GM12878 (cell line): ENCODE measurements around the gene C1orf52. TPM values are rescaled to one million over a fixed set of nuclear protein-coding genes. Genes with fewer than 3 reads are reported as not detected.

ENCODE experiments used
- ATAC-seq: fragments of 200-7000 bp; cut with Tn5 transposase; 3 replicates; pipeline ENCODE4 v1.9.1; 2020; ENCODE audit warnings: mild to moderate bottlenecking, moderate library complexity
- BruUV-seq: library from RNA; stranded (reverse); fragments of 400-500 nt; replicated peaks from 2 replicates; lab custom pipeline; 2021; lab: Mats Ljungman, UMichigan
- CTCF ChIA-PET: fragments of 300-600 bp; sonication (Branson Sonifier 250); formaldehyde crosslinking; extraction: SDS; loops from one replicate; lab custom pipeline; 2021; ENCODE audit warnings: inconsistent platforms; lab: Yijun Ruan, JAX
- POLR2A ChIA-PET: fragments of 350-600 bp; formaldehyde crosslinking; extraction: SDS; loops from one replicate; lab custom pipeline; 2021; ENCODE audit warnings: inconsistent platforms; lab: Charles Lee
- RAD21 ChIA-PET: fragments of 300-600 bp; sonication (Branson Sonifier 250); formaldehyde crosslinking; loops from one replicate; lab custom pipeline; 2023; ENCODE audit warnings: antibody characterized with exemption; ENCODE audit not compliant: unreplicated experiment; lab: Charles Lee
- SMC1A ChIA-PET: fragments of 300-600 bp; sonication (Branson Sonifier 250); formaldehyde crosslinking; loops from one replicate; lab custom pipeline; 2023; ENCODE audit not compliant: unreplicated experiment, uncharacterized antibody; lab: Charles Lee
- DNase-seq: peaks from one replicate; pipeline ENCODE4 v3.0.0-alpha.2; 2011; ENCODE audit warnings: low read depth, low spot score
- FAIRE-seq: peaks from 3 replicates; lab custom pipeline; 2011; peaks lifted over from hg19 to GRCh38; lab: Jason Lieb, UNC
- H2AFZ ChIP-seq: 2 replicates; pipeline ENCODE4 v1.6.0; 2011; ENCODE audit warnings: low read depth, low read length, control low read depth; ENCODE audit not compliant: control insufficient read depth
- H3K27ac ChIP-seq: 2 replicates; pipeline ENCODE4 v1.5.1; 2011; ENCODE audit warnings: control low read depth; ENCODE audit not compliant: control insufficient read depth, insufficient read depth
- H3K27me3 ChIP-seq, 2 experiments: replicated peaks in 1 of 2; 2 replicates each; pipeline versions ENCODE4 v1.6.0 to v1.6.1; 2011; ENCODE audit warnings: low read length in 1 of 2; ENCODE audit not compliant: control insufficient read depth in 2 of 2, insufficient read depth in 2 of 2
- H3K36me3 ChIP-seq, 2 experiments: 2 replicates each; pipeline ENCODE4 v1.5.1; 2011; ENCODE audit warnings: low read length in 1 of 2; ENCODE audit not compliant: control insufficient read depth in 2 of 2, insufficient read depth in 2 of 2
- H3K4me1 ChIP-seq: 2 replicates; pipeline ENCODE4 v1.6.1; 2011; ENCODE audit warnings: mild to moderate bottlenecking, low read length, moderate library complexity, mixed read lengths; ENCODE audit not compliant: control insufficient read depth, insufficient read depth
- H3K4me2 ChIP-seq: 2 replicates; pipeline ENCODE4 v1.6.0; 2011; ENCODE audit warnings: control low read depth; ENCODE audit not compliant: control insufficient read depth, insufficient read depth
- H3K4me3 ChIP-seq: fragments of 200-600 bp; sonication (generic); 2 replicates; pipeline ENCODE4 v1.5.1; 2016
- H3K79me2 ChIP-seq: 2 replicates; pipeline ENCODE4 v1.6.0; 2011; ENCODE audit warnings: low read length; ENCODE audit not compliant: control insufficient read depth, insufficient read depth
- H3K9ac ChIP-seq: 2 replicates; pipeline ENCODE4 v1.8.0; 2011; ENCODE audit warnings: low read length, control low read depth, mixed read lengths; ENCODE audit not compliant: control insufficient read depth, insufficient read depth
- H3K9me3 ChIP-seq: replicated peaks from 3 replicates; pipeline ENCODE4 v1.5.1; 2011; ENCODE audit warnings: mild to moderate bottlenecking, low read length; ENCODE audit not compliant: control insufficient read depth, insufficient read depth
- H4K20me1 ChIP-seq: 2 replicates; pipeline ENCODE4 v1.6.0; 2011; ENCODE audit not compliant: control insufficient read depth, insufficient read depth
- ASH2L ChIP-seq: fragments of 300-600, 200-600 bp; sonication (generic); IDR thresholded peaks from 2 replicates; pipeline ENCODE4 v1.6.1; 2017; ENCODE audit warnings: low read depth, mild to moderate bottlenecking, borderline replicate concordance
- ATF3 ChIP-seq: IDR thresholded peaks from 2 replicates; pipeline ENCODE4 v1.6.1; 2011; ENCODE audit warnings: low read depth, mild to moderate bottlenecking, low read length, moderate library complexity, borderline replicate concordance; ENCODE audit errors: extremely low read depth
- BACH1 ChIP-seq: fragments of 450-650 bp; IDR thresholded peaks from 2 replicates; pipeline ENCODE4 v1.6.1; 2017; ENCODE audit warnings: mild to moderate bottlenecking, borderline replicate concordance
- HDGF ChIP-seq: fragments of 450-650 bp; IDR thresholded peaks from 2 replicates; pipeline ENCODE4 v1.6.1; 2016; ENCODE audit warnings: antibody characterized with exemption
- IRF5 ChIP-seq: fragments of 450-650 bp; IDR thresholded peaks from 2 replicates; pipeline ENCODE4 v1.6.1; 2017; ENCODE audit warnings: borderline replicate concordance
- KAT2A ChIP-seq: conservative IDR thresholded peaks from 2 replicates; pipeline ENCODE4 v1.6.1; 2011; ENCODE audit warnings: low read depth, low read length; ENCODE audit not compliant: control insufficient read depth
- POLR2A ChIP-seq: IDR thresholded peaks from 2 replicates; pipeline ENCODE4 v1.6.1; 2011; ENCODE audit warnings: low read depth, mild to moderate bottlenecking, low read length
- POLR2AphosphoS2 ChIP-seq: IDR thresholded peaks from 2 replicates; pipeline ENCODE4 v1.6.1; 2011; ENCODE audit warnings: low read depth, mild to moderate bottlenecking, low read length, improper control_type of control experiment, moderate library complexity
- POLR2AphosphoS5 ChIP-seq: IDR thresholded peaks from 2 replicates; pipeline ENCODE4 v1.6.1; 2011; ENCODE audit warnings: mild to moderate bottlenecking, low read length, inconsistent platforms
- POU2F2 ChIP-seq: IDR thresholded peaks from 3 replicates; pipeline ENCODE4 v1.6.1; 2011; ENCODE audit warnings: low read depth, mild to moderate bottlenecking, low read length, borderline replicate concordance
- SIX5 ChIP-seq: IDR thresholded peaks from 2 replicates; pipeline ENCODE4 v1.6.1; 2011; ENCODE audit warnings: mild to moderate bottlenecking, low read depth, low read length, moderate library complexity; ENCODE audit not compliant: severe bottlenecking
- YBX1 ChIP-seq: fragments of 450-650 bp; IDR thresholded peaks from 2 replicates; pipeline ENCODE4 v1.6.1; 2016; ENCODE audit warnings: antibody characterized with exemption
- ZBED1 ChIP-seq: IDR thresholded peaks from 2 replicates; pipeline ENCODE4 v1.6.1; 2016; ENCODE audit warnings: borderline replicate concordance
- ZBTB33 ChIP-seq: fragments of 450-650 bp; IDR thresholded peaks from 2 replicates; pipeline ENCODE4 v1.6.1; 2017; ENCODE audit warnings: mild to moderate bottlenecking
- WGBS: methylation state at CpG from one replicate; pipeline ENCODE4 v1.1.6; 2016; ENCODE audit warnings: low lambda C conversion rate; ENCODE audit not compliant: insufficient replicate concordance, insufficient coverage; ENCODE audit errors: missing lambda C conversion rate; 5-methylcytosine and 5-hydroxymethylcytosine counted together
- in situ Hi-C: fragments of 300-500 bp; cut with MboI; formaldehyde crosslinking; loops from 9 replicates; pipeline ENCODE4 v1.14.3; 2018; ENCODE audit warnings: mixed read lengths
- intact Hi-C: fragments of 100-400 bp; cut with micrococcal nuclease; formaldehyde crosslinking; loops from one replicate; pipeline ENCODE4 v1.14.2; 2022; ENCODE audit not compliant: unreplicated experiment
- polyA plus RNA-seq, 11 experiments: library from polyadenylated mRNA; depleted of rRNA in 4 of 11; unstranded in 6 of 11; stranded (reverse) in 5 of 11; fragments of >200 nt; fragmentation: Nextera tagmentation in 4 of 11; fragmentation: Illumina TruSeq in 1 of 11; extraction: Ambion mirVana in 4 of 11; extraction: Trizol in 1 of 11; gene quantifications; 1 replicate in 1 of 11; 2 replicates in 10 of 11; pipeline versions ENCODE4 v1.2.1 to v1.2.3, GENCODE V29; 2011 to 2016; ENCODE audit warnings: inconsistent platforms in 2 of 11, missing spikeins in 2 of 11, low read depth in 1 of 11
- total RNA-seq, 4 experiments: library from RNA; depleted of rRNA in 3 of 4; stranded (reverse); fragments of >200 nt in 3 of 4; fragmentation: Illumina TruSeq in 1 of 4; extraction: Trizol in 1 of 4; gene quantifications; 2 replicates each; pipeline versions ENCODE4 v1.2.1 to v1.2.3, GENCODE V29; 2013 to 2021

The C1orf52 gene
- total and polyA plus RNA-seq, 10 of the 15 experiments (the other 5 are each of a cell fraction or from before 2014, with no cell fraction given) = 9.4 to 39.5 (median 17.6) TPM

- ChIA-PET CTCF (interaction anchor here (1.3 kb wide), 1 partner anchor 26 kb away, joined by 3 read pairs; no protein-coding TSS in a partner anchor), SMC1A (interaction anchor here (1.2 to 1.7 kb wide), 2 partner anchors 10 to 31 kb away, joined by 3 to 5 read pairs; no protein-coding TSS in a partner anchor), POLR2A (no interaction called here), RAD21 (no interaction called here)
- no peaks in the 10 kb centered on the region for H3K27me3 ChIP-seq
- no peaks in the 10 kb centered on the region for H3K79me2 ChIP-seq
- 76% methylated on average over 2 of the region's 2 CpGs for WGBS
- H3K9me3 ChIP-seq = no peaks in the 10 kb centered on the region
- no peak for TF ChIP-seq HDGF
- H3K4me3 ChIP-seq = no peak overlapping the region
- H3K4me1 ChIP-seq = peaks cover 2% of the 10 kb centered on the region
- intact Hi-C loops = no loop called here
- H3K27ac ChIP-seq = no peak overlapping the region
- BruUV-seq = no TSS peak
- FAIRE-seq (no peak), DNase-seq (no peak), ATAC-seq (no peak)
- H3K4me2 ChIP-seq = no peak overlapping the region
- no peaks in the 10 kb centered on the region for H4K20me1 ChIP-seq
- H3K9ac ChIP-seq = no peak overlapping the region
- no peaks in the 10 kb centered on the region for H3K36me3 ChIP-seq
- in situ Hi-C loops = no loop called here
- no peak overlapping the region for H2AFZ ChIP-seq
Observed at GRCh38 chr1:85284202-85284601, 24.7 kb upstream of the C1orf52 start.

GRCh38 chr1:85283475-85284199 lies 24.2 kb upstream of the C1orf52 start:
- intact Hi-C loops (no loop called here), in situ Hi-C loops (no loop called here)
- DNase-seq (no peak), ATAC-seq (peak; percentile 17; the same call in 1 of the 3 replicates), FAIRE-seq (no peak)
- H3K27me3 ChIP-seq = no peaks in the 10 kb centered on the region
- SMC1A ChIA-PET = interaction anchor here (1.2 kb wide), 1 partner anchor 10 kb away, joined by 3 read pairs; no protein-coding TSS in a partner anchor
- H3K9ac ChIP-seq = no peak overlapping the region
- no peak overlapping the region for H3K27ac ChIP-seq
- no TSS peak for BruUV-seq
- POLR2A ChIA-PET = no interaction called here
- CTCF ChIA-PET = interaction anchor here (1.3 kb wide), 1 partner anchor 25 kb away, joined by 3 read pairs; no protein-coding TSS in a partner anchor
- 68% methylated on average over 11 of the region's 11 CpGs for WGBS
- H3K4me1 ChIP-seq = peaks cover 4% of the 10 kb centered on the region
- H2AFZ ChIP-seq = no peak overlapping the region
- no peaks in the 10 kb centered on the region for H3K36me3 ChIP-seq
- RAD21 ChIA-PET = no interaction called here
- no peak overlapping the region for H3K4me2 ChIP-seq
- H3K9me3 ChIP-seq = no peaks in the 10 kb centered on the region
- H3K79me2 ChIP-seq = no peaks in the 10 kb centered on the region
- no peak overlapping the region for H3K4me3 ChIP-seq
- no peaks in the 10 kb centered on the region for H4K20me1 ChIP-seq
- no peak for TF ChIP-seq YBX1
- TF ChIP-seq POU2F2 = no peak
- no peak for TF ChIP-seq BACH1
- TF ChIP-seq ATF3 = no peak
- no peak for TF ChIP-seq POLR2AphosphoS2
- TF ChIP-seq ZBED1 = no peak
- no peak for TF ChIP-seq KAT2A
- TF ChIP-seq ASH2L = no peak
- no peak for TF ChIP-seq SIX5
- no peak for TF ChIP-seq IRF5
- TF ChIP-seq ZBTB33 = no peak
- TF ChIP-seq POLR2AphosphoS5 = no peak
- TF ChIP-seq POLR2A = no peak
